ENCODE data around the gene ATP8B1.

The ATP8B1 gene

DNA sequence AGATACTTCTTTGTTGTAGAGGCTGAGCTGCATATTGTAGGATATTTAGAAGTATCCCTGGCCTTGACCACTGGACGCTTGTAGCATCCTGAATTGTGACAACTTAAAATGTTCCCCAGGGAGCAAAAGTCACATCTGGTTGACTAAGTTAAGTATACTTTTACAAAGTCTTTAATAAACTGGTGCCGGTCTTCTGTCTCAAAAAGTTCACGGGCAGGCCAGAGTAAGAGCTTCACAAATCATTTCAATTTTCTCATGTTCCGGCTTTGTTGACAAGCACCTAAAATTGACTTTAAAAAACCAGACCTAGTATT, 18.4 kb downstream of the ATP8B1 start:
- no peak for TF ChIP-seq CTCF (IDR thresholded peaks at IDR 0.05; ENCODE audit: low read depth, low read length)
- TF ChIP-seq, protein P1, sequence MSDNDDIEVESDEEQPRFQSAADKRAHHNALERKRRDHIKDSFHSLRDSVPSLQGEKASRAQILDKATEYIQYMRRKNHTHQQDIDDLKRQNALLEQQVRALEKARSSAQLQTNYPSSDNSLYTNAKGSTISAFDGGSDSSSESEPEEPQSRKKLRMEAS (IDR thresholded peaks at IDR 0.05; ENCODE audit: low read depth, low read length): no peak
- no peak for TF ChIP-seq POLR2A (IDR thresholded peaks at IDR 0.05; ENCODE audit: extremely low read depth, insufficient read length)
- no peak for TF ChIP-seq MYC (IDR thresholded peaks at IDR 0.05; ENCODE audit: low read depth, low read length)
- no peak for DNase-seq (ENCODE audit: low read depth)

GRCh38 chr18:57784034-57784800, 18.9 kb downstream of the ATP8B1 start:
- DNase-seq (ENCODE audit: low read depth): peak; percentile 84
- no peak overlapping the region for H3K4me3 ChIP-seq (ENCODE audit: low read depth, low read length)
- TF ChIP-seq POLR2A (IDR thresholded peaks at IDR 0.05; ENCODE audit: extremely low read depth, insufficient read length) (no peak), MYC (IDR thresholded peaks at IDR 0.05; ENCODE audit: low read depth, low read length) (peak; percentile 65), CTCF (IDR thresholded peaks at IDR 0.05; ENCODE audit: low read depth, low read length) (no peak)
- TF ChIP-seq, protein P1 (IDR thresholded peaks at IDR 0.05; ENCODE audit: low read depth, low read length): peak; percentile 44

More for the DNA sequence above, 18.4 kb downstream of the ATP8B1 start:
- H3K4me3 ChIP-seq (ENCODE audit: low read depth, low read length): no peak overlapping the region

DNA sequence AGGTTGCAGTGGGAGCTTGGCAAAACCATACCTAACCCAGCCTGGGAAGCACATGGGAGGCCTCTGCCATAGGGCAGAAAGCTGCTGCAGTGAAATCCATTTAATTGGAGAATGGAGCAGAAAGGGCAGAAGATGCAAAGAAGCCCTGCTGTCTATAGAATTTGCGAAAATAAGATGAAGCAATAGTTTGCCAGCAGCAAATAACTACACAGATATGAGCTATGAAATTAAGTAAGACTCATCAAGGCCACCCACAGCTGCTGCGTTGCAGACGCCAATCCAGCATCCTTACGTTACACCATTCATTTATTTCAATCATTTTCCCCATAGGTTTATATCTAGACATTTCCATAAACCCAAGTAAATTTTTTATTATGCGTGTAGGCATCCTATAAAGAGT, 21.1 kb downstream of the ATP8B1 start:
- H3K4me3 ChIP-seq (ENCODE audit: low read depth, low read length): no peak overlapping the region
- DNase-seq (ENCODE audit: low read depth): peak; percentile 20
- TF ChIP-seq POLR2A (IDR thresholded peaks at IDR 0.05; ENCODE audit: extremely low read depth, insufficient read length) (no peak), CTCF (IDR thresholded peaks at IDR 0.05; ENCODE audit: low read depth, low read length) (no peak), MYC (IDR thresholded peaks at IDR 0.05; ENCODE audit: low read depth, low read length) (no peak)
- TF ChIP-seq, protein P1 (IDR thresholded peaks at IDR 0.05; ENCODE audit: low read depth, low read length): no peak

GRCh38 chr18:57780706-57781347, 22.3 kb downstream of the ATP8B1 start:
- no peak for TF ChIP-seq POLR2A (IDR thresholded peaks at IDR 0.05; ENCODE audit: extremely low read depth, insufficient read length)
- TF ChIP-seq MYC (IDR thresholded peaks at IDR 0.05; ENCODE audit: low read depth, low read length): no peak
- no peak for TF ChIP-seq CTCF (IDR thresholded peaks at IDR 0.05; ENCODE audit: low read depth, low read length)
- TF ChIP-seq, protein P1 (IDR thresholded peaks at IDR 0.05; ENCODE audit: low read depth, low read length): no peak
- DNase-seq (ENCODE audit: low read depth): peak; percentile 73
- peak overlapping the region; percentile 8 for H3K4me3 ChIP-seq (ENCODE audit: low read depth, low read length)

DNA sequence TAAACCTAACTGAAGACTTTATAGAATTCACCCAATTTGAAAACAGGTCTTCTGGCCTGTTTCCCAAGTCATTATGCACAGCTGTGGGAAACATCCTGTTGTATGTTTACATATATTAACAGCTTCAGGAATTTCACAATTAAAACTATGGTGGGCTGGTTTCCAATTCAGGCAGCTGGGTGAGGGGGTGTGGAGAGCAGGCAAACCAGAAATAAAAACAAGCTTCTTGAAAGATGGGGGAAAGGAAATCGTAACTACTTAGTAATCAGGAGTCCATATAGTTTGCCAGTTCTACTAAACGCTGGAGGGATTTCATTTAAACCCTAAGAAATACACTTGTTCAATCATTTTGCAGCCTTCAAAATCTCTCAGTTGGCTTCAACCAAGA, 22.8 kb downstream of the ATP8B1 start:
- H3K4me3 ChIP-seq (ENCODE audit: low read depth, low read length): peak overlapping the region; percentile 8
- DNase-seq (ENCODE audit: low read depth): peak; percentile 61
- TF ChIP-seq, protein P1 (IDR thresholded peaks at IDR 0.05; ENCODE audit: low read depth, low read length): no peak
- TF ChIP-seq CTCF (IDR thresholded peaks at IDR 0.05; ENCODE audit: low read depth, low read length) (no peak), POLR2A (IDR thresholded peaks at IDR 0.05; ENCODE audit: extremely low read depth, insufficient read length) (no peak), MYC (IDR thresholded peaks at IDR 0.05; ENCODE audit: low read depth, low read length) (no peak)

Measured in NB4 (cell line).